ENCODE data around the gene FNDC7.
"Not testable (repeated sequence)": the region's sequence is repeated elsewhere in the genome, so short reads cannot be mapped to it uniquely, and the experiment has no call there.

DNA sequence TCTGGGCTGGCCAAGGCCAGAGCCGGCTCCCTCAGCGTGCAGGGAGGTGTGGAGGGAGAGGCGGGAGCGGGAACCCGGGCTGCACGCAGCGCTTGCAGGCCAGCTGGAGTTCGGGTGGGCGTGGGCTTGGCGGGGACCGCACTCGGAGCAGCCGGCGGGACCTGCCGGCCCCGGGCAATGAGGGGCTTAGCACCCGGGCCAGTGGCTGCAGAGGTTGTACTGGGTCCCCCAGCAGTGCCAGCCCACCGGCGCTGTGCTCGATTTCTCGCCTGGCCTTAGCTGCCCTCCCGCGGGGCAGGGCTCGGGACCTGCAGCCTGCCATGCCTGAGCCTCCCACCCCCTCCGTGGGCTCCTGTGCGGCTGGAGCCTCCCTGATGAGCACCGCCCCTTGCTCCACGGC, 45.3 kb upstream of the FNDC7 start:
- TF ChIP-seq, protein P1, sequence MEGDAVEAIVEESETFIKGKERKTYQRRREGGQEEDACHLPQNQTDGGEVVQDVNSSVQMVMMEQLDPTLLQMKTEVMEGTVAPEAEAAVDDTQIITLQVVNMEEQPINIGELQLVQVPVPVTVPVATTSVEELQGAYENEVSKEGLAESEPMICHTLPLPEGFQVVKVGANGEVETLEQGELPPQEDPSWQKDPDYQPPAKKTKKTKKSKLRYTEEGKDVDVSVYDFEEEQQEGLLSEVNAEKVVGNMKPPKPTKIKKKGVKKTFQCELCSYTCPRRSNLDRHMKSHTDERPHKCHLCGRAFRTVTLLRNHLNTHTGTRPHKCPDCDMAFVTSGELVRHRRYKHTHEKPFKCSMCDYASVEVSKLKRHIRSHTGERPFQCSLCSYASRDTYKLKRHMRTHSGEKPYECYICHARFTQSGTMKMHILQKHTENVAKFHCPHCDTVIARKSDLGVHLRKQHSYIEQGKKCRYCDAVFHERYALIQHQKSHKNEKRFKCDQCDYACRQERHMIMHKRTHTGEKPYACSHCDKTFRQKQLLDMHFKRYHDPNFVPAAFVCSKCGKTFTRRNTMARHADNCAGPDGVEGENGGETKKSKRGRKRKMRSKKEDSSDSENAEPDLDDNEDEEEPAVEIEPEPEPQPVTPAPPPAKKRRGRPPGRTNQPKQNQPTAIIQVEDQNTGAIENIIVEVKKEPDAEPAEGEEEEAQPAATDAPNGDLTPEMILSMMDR (IDR thresholded peaks at IDR 0.05), result not testable (repeated sequence)
- not testable (repeated sequence) for TF ChIP-seq POLR2A, EP300 (IDR thresholded peaks at IDR 0.05)
